ENCODE measurements around the gene NINJ2. TPM values are rescaled to one million over a fixed set of nuclear protein-coding genes. Genes with fewer than 3 reads are reported as not detected.

NINJ2 gene
- total RNA-seq, 2 experiments from 2014 or later: 6.8 to 7.4 TPM

GRCh38 chr12:549476-550082, 113.7 kb downstream of the NINJ2 start:
- ATAC-seq (no peak), DNase-seq (no peak)
- H3K27me3 Mint-ChIP-seq: peaks cover 18% of the 10 kb centered on the region
- H3K9me3 Mint-ChIP-seq (ENCODE audit: low read depth): no peaks in the 10 kb centered on the region
- H3K36me3 Mint-ChIP-seq: no peaks in the 10 kb centered on the region
- H3K4me1 Mint-ChIP-seq: peaks cover 34% of the 10 kb centered on the region
- no peak overlapping the region for H3K27ac Mint-ChIP-seq
- CTCF ChIA-PET: interaction anchor here (3.1 to 3.5 kb wide), 3 partner anchors 91 to 96 kb away, joined by 17 to 99 read pairs (median 32); partner anchors contain the start of gene B4GALNT3
- no peak overlapping the region for H3K4me3 Mint-ChIP-seq

- ATAC-seq (no peak), DNase-seq (no peak)
- Mint-ChIP-seq H3K27me3 (peaks cover 20% of the 10 kb centered on the region), H3K27ac (no peak overlapping the region), H3K9me3 (ENCODE audit: low read depth) (no peaks in the 10 kb centered on the region), H3K4me3 (no peak overlapping the region), H3K36me3 (no peaks in the 10 kb centered on the region), H3K4me1 (peaks cover 22% of the 10 kb centered on the region)
- CTCF ChIA-PET: interaction anchor here (0.8 to 3.5 kb wide), 23 partner anchors 8 to 402 kb away, joined by 3 to 99 read pairs (median 6); partner anchors contain the start of genes B4GALNT3 and RAD52
Observed at GRCh38 chr12:547883-548470, 115.3 kb downstream of the NINJ2 start.

- Mint-ChIP-seq H3K9me3 (ENCODE audit: low read depth) (no peaks in the 10 kb centered on the region), H3K4me3 (no peak overlapping the region), H3K36me3 (no peaks in the 10 kb centered on the region), H3K4me1 (peaks cover 14% of the 10 kb centered on the region), H3K27ac (no peak overlapping the region), H3K27me3 (peaks cover 14% of the 10 kb centered on the region)
- DNase-seq (peak; percentile 79), ATAC-seq (peak; percentile 84)
- CTCF ChIA-PET: interaction anchor here (0.6 to 3.5 kb wide), 29 partner anchors 8 to 402 kb away, joined by 3 to 99 read pairs (median 6); partner anchors contain the start of genes B4GALNT3 and RAD52
Observed at GRCh38 chr12:546920-547845, 116.1 kb downstream of the NINJ2 start.

- Mint-ChIP-seq H3K27ac (no peak overlapping the region), H3K4me3 (no peak overlapping the region), H3K27me3 (peaks cover 14% of the 10 kb centered on the region), H3K36me3 (no peaks in the 10 kb centered on the region), H3K9me3 (ENCODE audit: low read depth) (no peaks in the 10 kb centered on the region), H3K4me1 (peaks cover 6% of the 10 kb centered on the region)
- CTCF ChIA-PET: interaction anchor here (0.6 to 3.5 kb wide), 19 partner anchors 8 to 108 kb away, joined by 3 to 99 read pairs (median 8); partner anchors contain the start of gene B4GALNT3
- no peak for ATAC-seq
- no peak for DNase-seq
Observed at GRCh38 chr12:546265-546919, 116.9 kb downstream of the NINJ2 start.

- Mint-ChIP-seq H3K27ac (no peak overlapping the region), H3K36me3 (no peaks in the 10 kb centered on the region), H3K4me3 (no peak overlapping the region), H3K4me1 (peaks cover 4% of the 10 kb centered on the region), H3K27me3 (peaks cover 14% of the 10 kb centered on the region), H3K9me3 (ENCODE audit: low read depth) (no peaks in the 10 kb centered on the region)
- CTCF ChIA-PET: interaction anchor here (1.2 to 4.1 kb wide), 2 partner anchors 92 to 96 kb away, joined by 3 to 63 read pairs; no protein-coding TSS in a partner anchor
- DNase-seq: no peak
- no peak for ATAC-seq
Observed at GRCh38 chr12:545835-546234, 117.4 kb downstream of the NINJ2 start.

GRCh38 chr12:544941-545635, 118.2 kb downstream of the NINJ2 start:
- CTCF ChIA-PET: interaction anchor here (0.6 to 4.1 kb wide), 6 partner anchors 9 to 438 kb away, joined by 3 to 63 read pairs (median 3); partner anchors contain the start of gene CCDC77
- Mint-ChIP-seq H3K27ac (no peak overlapping the region), H3K4me1 (peaks cover 4% of the 10 kb centered on the region), H3K36me3 (no peaks in the 10 kb centered on the region), H3K9me3 (ENCODE audit: low read depth) (no peaks in the 10 kb centered on the region), H3K4me3 (no peak overlapping the region), H3K27me3 (peaks cover 14% of the 10 kb centered on the region)
- ATAC-seq (no peak), DNase-seq (no peak)

GRCh38 chr12:544142-544541, 119.1 kb downstream of the NINJ2 start:
- ATAC-seq (no peak), DNase-seq (no peak)
- Mint-ChIP-seq H3K4me1 (peaks cover 6% of the 10 kb centered on the region), H3K27ac (no peak overlapping the region), H3K36me3 (no peaks in the 10 kb centered on the region), H3K27me3 (peaks cover 12% of the 10 kb centered on the region), H3K4me3 (no peak overlapping the region), H3K9me3 (ENCODE audit: low read depth) (no peaks in the 10 kb centered on the region)
- CTCF ChIA-PET: interaction anchor here (1.4 to 4.1 kb wide), 3 partner anchors 90 to 143 kb away, joined by 3 to 63 read pairs (median 7); partner anchors contain the start of gene CCDC77

- Mint-ChIP-seq H3K36me3 (no peaks in the 10 kb centered on the region), H3K4me3 (no peak overlapping the region), H3K9me3 (ENCODE audit: low read depth) (no peaks in the 10 kb centered on the region), H3K27ac (no peak overlapping the region), H3K4me1 (peaks cover 11% of the 10 kb centered on the region), H3K27me3 (peaks cover 10% of the 10 kb centered on the region)
- no peak for ATAC-seq
- CTCF ChIA-PET: interaction anchor here (2.0 to 4.1 kb wide), 2 partner anchors 89 to 101 kb away, joined by 7 to 63 read pairs; no protein-coding TSS in a partner anchor
- DNase-seq: no peak
Observed at GRCh38 chr12:543114-543451, 120.2 kb downstream of the NINJ2 start.

- peaks cover 10% of the 10 kb centered on the region for H3K27me3 Mint-ChIP-seq
- no peak overlapping the region for H3K4me3 Mint-ChIP-seq
- peaks cover 11% of the 10 kb centered on the region for H3K4me1 Mint-ChIP-seq
- DNase-seq (no peak), ATAC-seq (no peak)
- H3K27ac Mint-ChIP-seq: no peak overlapping the region
- H3K36me3 Mint-ChIP-seq: no peaks in the 10 kb centered on the region
- CTCF ChIA-PET: interaction anchor here (1.0 to 4.1 kb wide), 2 partner anchors 88 to 100 kb away, joined by 3 to 63 read pairs; no protein-coding TSS in a partner anchor
- no peaks in the 10 kb centered on the region for H3K9me3 Mint-ChIP-seq (ENCODE audit: low read depth)
Observed at GRCh38 chr12:542395-543113, 120.7 kb downstream of the NINJ2 start.

GRCh38 chr12:541676-542324, 121.4 kb downstream of the NINJ2 start:
- DNase-seq: no peak
- Mint-ChIP-seq H3K27ac (no peak overlapping the region), H3K9me3 (ENCODE audit: low read depth) (no peaks in the 10 kb centered on the region), H3K4me1 (peaks cover 8% of the 10 kb centered on the region), H3K36me3 (no peaks in the 10 kb centered on the region), H3K4me3 (no peak overlapping the region), H3K27me3 (peaks cover 8% of the 10 kb centered on the region)
- no peak for ATAC-seq
- CTCF ChIA-PET: interaction anchor here (1.0 to 7.1 kb wide), 4 partner anchors 16 to 99 kb away, joined by 3 to 65 read pairs (median 33); no protein-coding TSS in a partner anchor

GRCh38 chr12:539540-540310, 123.5 kb downstream of the NINJ2 start:
- Mint-ChIP-seq H3K4me1 (peaks cover 7% of the 10 kb centered on the region), H3K4me3 (no peak overlapping the region), H3K9me3 (ENCODE audit: low read depth) (no peaks in the 10 kb centered on the region), H3K27ac (no peak overlapping the region), H3K36me3 (no peaks in the 10 kb centered on the region), H3K27me3 (peaks cover 2% of the 10 kb centered on the region)
- no peak for ATAC-seq
- CTCF ChIA-PET: interaction anchor here (0.7 to 7.1 kb wide), 6 partner anchors 8 to 102 kb away, joined by 3 to 65 read pairs (median 6); no protein-coding TSS in a partner anchor
- DNase-seq: no peak
